ENCODE data around the gene PNCK. TPM values are rescaled to one million over a fixed set of nuclear protein-coding genes. Genes with fewer than 3 reads are reported as not detected.
"Not testable (repeated sequence)": the region's sequence is repeated elsewhere in the genome, so short reads cannot be mapped to it uniquely, and the experiment has no call there.

Gene PNCK
- total RNA-seq, 1 donor from 2014 or later: 28.5 TPM

DNA sequence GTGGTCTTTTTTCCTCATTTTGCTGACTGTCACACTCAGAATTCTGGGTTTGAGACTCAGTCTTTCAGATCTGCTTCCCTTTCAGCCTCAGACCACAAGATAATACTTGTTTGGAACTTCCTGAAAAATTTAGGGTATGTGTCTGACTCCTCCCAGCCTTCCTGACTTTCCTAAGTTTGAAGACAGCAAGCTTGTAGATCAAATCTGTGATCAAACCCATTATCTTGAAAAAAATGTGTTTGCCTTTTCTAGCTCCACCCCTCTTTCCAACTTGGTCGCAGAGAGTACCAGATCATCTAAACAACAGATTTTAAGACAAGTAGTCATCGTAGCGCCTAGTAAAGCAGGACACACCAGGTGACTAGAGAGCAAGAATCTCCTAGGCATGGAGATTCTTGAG lies 40.6 kb upstream of the PNCK start:
- DNase-seq (ENCODE audit: low spot score in 2 of 2, unreplicated experiment in 2 of 2): no peak
- no peak overlapping the region for H3K4me3 Mint-ChIP-seq
- no peaks in the 10 kb centered on the region for H3K27me3 Mint-ChIP-seq (ENCODE audit: low read depth)
- H3K36me3 Mint-ChIP-seq: peaks cover 22% of the 10 kb centered on the region
- no peaks in the 10 kb centered on the region for H3K4me1 Mint-ChIP-seq
- no peak overlapping the region for H3K27ac Mint-ChIP-seq
- peaks cover 6% of the 10 kb centered on the region for H3K9me3 Mint-ChIP-seq
- TF ChIP-seq, protein P1, sequence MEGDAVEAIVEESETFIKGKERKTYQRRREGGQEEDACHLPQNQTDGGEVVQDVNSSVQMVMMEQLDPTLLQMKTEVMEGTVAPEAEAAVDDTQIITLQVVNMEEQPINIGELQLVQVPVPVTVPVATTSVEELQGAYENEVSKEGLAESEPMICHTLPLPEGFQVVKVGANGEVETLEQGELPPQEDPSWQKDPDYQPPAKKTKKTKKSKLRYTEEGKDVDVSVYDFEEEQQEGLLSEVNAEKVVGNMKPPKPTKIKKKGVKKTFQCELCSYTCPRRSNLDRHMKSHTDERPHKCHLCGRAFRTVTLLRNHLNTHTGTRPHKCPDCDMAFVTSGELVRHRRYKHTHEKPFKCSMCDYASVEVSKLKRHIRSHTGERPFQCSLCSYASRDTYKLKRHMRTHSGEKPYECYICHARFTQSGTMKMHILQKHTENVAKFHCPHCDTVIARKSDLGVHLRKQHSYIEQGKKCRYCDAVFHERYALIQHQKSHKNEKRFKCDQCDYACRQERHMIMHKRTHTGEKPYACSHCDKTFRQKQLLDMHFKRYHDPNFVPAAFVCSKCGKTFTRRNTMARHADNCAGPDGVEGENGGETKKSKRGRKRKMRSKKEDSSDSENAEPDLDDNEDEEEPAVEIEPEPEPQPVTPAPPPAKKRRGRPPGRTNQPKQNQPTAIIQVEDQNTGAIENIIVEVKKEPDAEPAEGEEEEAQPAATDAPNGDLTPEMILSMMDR (IDR thresholded peaks at IDR 0.05; ENCODE audit: unreplicated experiment): no peak

GRCh38 chrX:153709726-153710674 lies 36.4 kb upstream of the PNCK start:
- H3K4me1 Mint-ChIP-seq: peaks cover 3% of the 10 kb centered on the region
- TF ChIP-seq, protein P1 (IDR thresholded peaks at IDR 0.05; ENCODE audit: unreplicated experiment): no peak
- no peaks in the 10 kb centered on the region for H3K27me3 Mint-ChIP-seq (ENCODE audit: low read depth)
- H3K9me3 Mint-ChIP-seq: no peaks in the 10 kb centered on the region
- peaks cover 13% of the 10 kb centered on the region for H3K36me3 Mint-ChIP-seq
- no peak overlapping the region for H3K4me3 Mint-ChIP-seq
- DNase-seq (ENCODE audit: low spot score in 2 of 2, unreplicated experiment in 2 of 2): no peak
- H3K27ac Mint-ChIP-seq: no peak overlapping the region

- Mint-ChIP-seq H3K27ac (peak overlapping the region; percentile 6), H3K4me3 (no peak overlapping the region), H3K9me3 (no peaks in the 10 kb centered on the region), H3K36me3 (peaks cover 10% of the 10 kb centered on the region), H3K27me3 (ENCODE audit: low read depth) (no peaks in the 10 kb centered on the region), H3K4me1 (peaks cover 3% of the 10 kb centered on the region)
- TF ChIP-seq, protein P1 (IDR thresholded peaks at IDR 0.05; ENCODE audit: unreplicated experiment): peak; percentile 33
- peak in 1 of 2 experiments; percentile 76 for DNase-seq (ENCODE audit: low spot score in 2 of 2, unreplicated experiment in 2 of 2)
Observed at GRCh38 chrX:153708415-153708814, 34.8 kb upstream of the PNCK start.

DNA sequence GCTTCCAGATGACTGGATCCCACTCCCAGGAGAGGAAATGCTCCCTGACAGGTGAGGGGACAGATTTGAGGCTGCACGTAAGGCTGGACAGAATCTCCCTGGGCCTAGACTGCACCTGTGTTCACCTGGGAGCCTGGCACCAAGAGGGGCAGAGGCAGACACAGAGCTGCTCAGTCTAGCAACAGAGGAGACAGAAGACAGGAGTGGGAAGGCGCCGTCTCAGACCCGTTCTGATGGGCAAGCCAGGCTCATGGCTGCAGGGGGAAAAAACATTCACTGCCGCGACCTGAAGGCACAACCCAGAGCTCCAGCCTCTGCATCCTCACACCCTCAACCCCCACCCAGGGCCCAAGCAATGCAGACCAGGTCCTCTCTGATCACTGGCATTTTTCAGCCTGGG lies 33.8 kb upstream of the PNCK start:
- DNase-seq (ENCODE audit: low spot score in 2 of 2, unreplicated experiment in 2 of 2): no peak
- H3K9me3 Mint-ChIP-seq: no peaks in the 10 kb centered on the region
- H3K4me1 Mint-ChIP-seq: peaks cover 3% of the 10 kb centered on the region
- TF ChIP-seq, protein P1 (IDR thresholded peaks at IDR 0.05; ENCODE audit: unreplicated experiment): no peak
- H3K27ac Mint-ChIP-seq: no peak overlapping the region
- no peak overlapping the region for H3K4me3 Mint-ChIP-seq
- no peaks in the 10 kb centered on the region for H3K27me3 Mint-ChIP-seq (ENCODE audit: low read depth)
- peaks cover 8% of the 10 kb centered on the region for H3K36me3 Mint-ChIP-seq

- no peak for DNase-seq (ENCODE audit: low spot score in 2 of 2, unreplicated experiment in 2 of 2)
- Mint-ChIP-seq H3K4me1 (peaks cover 3% of the 10 kb centered on the region), H3K4me3 (no peak overlapping the region), H3K9me3 (no peaks in the 10 kb centered on the region), H3K36me3 (peaks cover 8% of the 10 kb centered on the region), H3K27ac (no peak overlapping the region), H3K27me3 (ENCODE audit: low read depth) (no peaks in the 10 kb centered on the region)
- TF ChIP-seq, protein P1 (IDR thresholded peaks at IDR 0.05; ENCODE audit: unreplicated experiment): no peak
Observed at GRCh38 chrX:153706799-153707198, 33.2 kb upstream of the PNCK start.

DNA sequence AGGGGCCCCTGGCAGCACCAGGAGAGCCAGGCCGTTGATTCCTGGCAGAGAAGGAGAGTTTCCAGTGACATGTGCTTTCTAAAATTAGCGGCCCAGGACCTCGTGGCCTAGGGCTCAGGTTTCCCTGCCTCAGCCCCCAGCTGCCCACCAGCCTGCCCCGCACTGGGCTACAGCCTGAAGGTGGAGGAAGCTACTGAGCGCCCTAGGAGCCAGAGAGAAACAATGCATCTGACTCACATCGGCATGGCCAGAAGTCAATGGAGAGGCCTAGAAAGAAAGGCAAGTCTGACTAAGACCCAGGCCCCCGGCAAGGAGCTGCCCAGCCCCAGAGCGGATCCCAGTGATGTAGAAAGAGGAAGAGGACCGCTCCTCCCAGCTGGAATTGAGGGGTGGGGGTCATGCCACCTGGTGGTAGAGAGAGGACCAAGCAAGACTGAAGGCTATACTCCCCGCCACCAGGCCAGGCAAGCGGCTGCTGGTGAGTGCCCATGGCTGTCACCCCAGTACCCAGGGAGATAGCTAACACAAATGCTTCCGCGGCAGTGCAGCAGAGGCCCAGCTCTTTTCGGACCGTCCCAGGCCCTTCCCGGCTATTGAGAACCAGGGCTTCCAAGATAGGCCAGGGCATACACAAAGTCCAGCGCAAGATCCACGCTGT lies 31.9 kb upstream of the PNCK start:
- H3K4me3 Mint-ChIP-seq; H3K4me1 Mint-ChIP-seq; H3K36me3 Mint-ChIP-seq; H3K27me3 Mint-ChIP-seq (ENCODE audit: low read depth); H3K27ac Mint-ChIP-seq; DNase-seq (ENCODE audit: low spot score in 2 of 2, unreplicated experiment in 2 of 2); H3K9me3 Mint-ChIP-seq: not testable (repeated sequence)

- H3K9me3 Mint-ChIP-seq: not testable (repeated sequence)
Observed at GRCh38 chrX:153704631-153705402, 31.2 kb upstream of the PNCK start.

More at GRCh38 chrX:153704631-153705402, 31.2 kb upstream of the PNCK start:
- not testable (repeated sequence) for H3K27me3 Mint-ChIP-seq (ENCODE audit: low read depth); H3K27ac Mint-ChIP-seq; DNase-seq (ENCODE audit: low spot score in 2 of 2, unreplicated experiment in 2 of 2); H3K4me3 Mint-ChIP-seq; H3K36me3 Mint-ChIP-seq; H3K4me1 Mint-ChIP-seq

Measured in mesothelial cell of epicardium (in vitro differentiated cells).